Mucosa of rectum (tissue), 2 donors: ENCODE data around the gene GABBR2.

Experiments used
- H3K27ac ChIP-seq, 2 donors: one replicate each; pipeline ENCODE4 v1.7.0; 2013; ENCODE audit warnings: inconsistent platforms in 2 of 2, low read depth in 2 of 2, low read length in 2 of 2
- H3K27me3 ChIP-seq, 2 donors: one replicate each; pipeline ENCODE4 v1.7.0; 2013; ENCODE audit warnings: low read length in 2 of 2; ENCODE audit not compliant: control insufficient read depth in 2 of 2, insufficient read depth in 2 of 2
- H3K36me3 ChIP-seq, 2 donors: one replicate each; pipeline ENCODE4 v1.7.0; 2013; ENCODE audit warnings: low read length in 2 of 2; ENCODE audit not compliant: control insufficient read depth in 2 of 2, insufficient read depth in 2 of 2
- H3K4me1 ChIP-seq, 2 donors: one replicate each; pipeline ENCODE4 v1.7.0; 2013; ENCODE audit warnings: low read length in 2 of 2, mild to moderate bottlenecking in 1 of 2; ENCODE audit not compliant: control insufficient read depth in 2 of 2, insufficient read depth in 2 of 2
- H3K4me3 ChIP-seq, 2 donors: one replicate each; pipeline ENCODE4 v1.7.0; 2013; ENCODE audit warnings: low read length in 2 of 2
- H3K9ac ChIP-seq, 2 donors: one replicate each; pipeline ENCODE4 v1.7.0; 2013; ENCODE audit warnings: low read length in 2 of 2, low read depth in 1 of 2, mild to moderate bottlenecking in 1 of 2
- H3K9me3 ChIP-seq, 2 donors: one replicate each; pipeline ENCODE4 v1.7.0; 2013; ENCODE audit warnings: low read length in 2 of 2; ENCODE audit not compliant: control insufficient read depth in 2 of 2
- donor health status: healthy.
- donor health status: Normal muscosa, but diverticular disease.

Gene GABBR2

DNA sequence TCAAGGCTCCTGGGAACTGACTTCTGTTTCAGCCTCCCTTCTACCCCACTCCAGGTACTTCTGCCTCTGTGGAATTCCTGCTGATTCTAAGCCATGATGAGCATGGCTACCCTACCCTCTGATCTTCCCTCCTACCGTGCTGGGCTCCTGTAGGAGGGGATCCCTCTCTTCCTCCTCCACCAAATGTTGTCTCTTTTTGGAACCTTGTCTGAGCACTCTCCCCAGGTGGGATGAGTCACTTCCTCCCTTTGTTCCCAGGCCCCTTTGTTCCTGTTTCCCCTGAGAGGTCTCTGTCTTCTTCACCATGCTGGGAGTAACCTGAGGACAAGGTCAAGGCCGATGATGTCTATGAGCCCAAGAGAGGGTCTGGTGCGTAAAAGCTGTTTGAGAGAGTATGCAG lies 213.2 kb downstream of the GABBR2 start:
- H3K4me1 ChIP-seq, result no peaks in the 10 kb centered on the region
- H3K9me3 ChIP-seq, result no peaks in the 10 kb centered on the region
- H3K9ac ChIP-seq, result no peak overlapping the region

DNA sequence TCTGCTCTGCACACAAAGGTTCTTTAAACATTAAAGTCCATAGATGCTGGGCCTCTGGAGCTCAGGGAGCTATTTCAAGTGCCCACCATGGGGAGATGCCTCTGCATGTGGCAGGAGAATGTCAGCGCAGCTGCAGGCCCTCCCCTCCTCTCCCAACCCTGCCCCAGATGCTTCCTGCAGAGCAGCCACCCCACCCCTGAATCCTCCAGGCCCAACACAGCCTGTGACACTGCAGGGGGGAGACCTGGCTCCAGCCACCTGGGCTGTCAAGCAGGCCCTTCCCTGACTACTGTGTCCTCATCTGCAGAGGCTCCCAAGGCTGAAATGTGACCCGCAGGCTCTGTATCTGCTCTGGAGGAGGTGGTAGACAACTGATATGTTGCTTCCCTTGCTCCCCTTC lies 213.9 kb downstream of the GABBR2 start:
- H3K9me3 ChIP-seq, result no peaks in the 10 kb centered on the region
- H3K27me3 ChIP-seq, result no peaks in the 10 kb centered on the region
- H3K27ac ChIP-seq, result no peak overlapping the region
- no peak overlapping the region for H3K4me3 ChIP-seq
- no peaks in the 10 kb centered on the region for H3K4me1 ChIP-seq
- H3K9ac ChIP-seq, result no peak overlapping the region
- H3K36me3 ChIP-seq, result no peaks in the 10 kb centered on the region

More for the DNA sequence above, 213.2 kb downstream of the GABBR2 start:
- H3K27me3 ChIP-seq, result no peaks in the 10 kb centered on the region
- no peak overlapping the region for H3K27ac ChIP-seq
- no peaks in the 10 kb centered on the region for H3K36me3 ChIP-seq
- no peak overlapping the region for H3K4me3 ChIP-seq

DNA sequence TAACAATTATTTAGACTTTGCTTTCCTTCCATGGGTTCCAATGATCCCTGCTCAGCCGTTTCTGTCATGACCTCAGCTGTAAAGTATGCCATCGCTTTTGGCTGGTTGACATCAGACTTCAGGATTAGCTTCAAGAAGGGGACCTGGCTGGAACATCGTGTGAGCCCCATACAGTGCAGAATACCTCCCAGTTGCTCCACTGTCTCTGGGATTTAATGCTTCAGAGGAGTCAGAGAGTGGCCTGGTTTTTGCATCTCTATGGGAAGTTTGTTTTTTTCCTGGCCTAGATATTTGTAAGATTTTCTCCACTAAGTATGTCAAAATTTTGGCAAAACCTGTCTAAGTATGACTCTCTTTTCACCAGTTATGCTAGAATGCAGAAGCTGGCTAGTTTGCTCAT lies 216.9 kb downstream of the GABBR2 start:
- H3K27ac ChIP-seq, result no peak overlapping the region

DNA sequence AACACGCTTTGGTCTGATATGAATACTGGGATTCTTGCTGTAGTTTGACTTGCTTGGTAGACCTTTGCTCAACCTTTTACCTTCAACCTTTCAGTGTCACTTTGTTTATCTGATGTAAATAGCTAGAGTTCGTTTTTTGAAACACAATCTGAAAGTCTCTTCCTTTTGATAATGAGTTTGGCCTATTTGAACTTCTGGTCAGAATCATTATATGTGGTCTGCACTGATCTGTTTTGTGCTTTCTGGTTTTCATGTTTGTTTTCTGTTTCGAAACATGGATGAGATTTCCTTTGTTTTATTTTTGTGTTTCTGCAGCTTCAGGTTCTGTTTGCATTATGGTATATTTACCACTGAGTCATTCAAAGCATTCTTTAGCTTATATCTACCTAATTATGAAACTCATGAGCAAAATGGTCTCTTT lies 217.5 kb downstream of the GABBR2 start:
- no peak overlapping the region for H3K27ac ChIP-seq
- H3K4me3 ChIP-seq, result no peak overlapping the region
- no peaks in the 10 kb centered on the region for H3K36me3 ChIP-seq
- no peaks in the 10 kb centered on the region for H3K27me3 ChIP-seq
- no peaks in the 10 kb centered on the region for H3K4me1 ChIP-seq
- no peaks in the 10 kb centered on the region for H3K9me3 ChIP-seq
- no peak overlapping the region for H3K9ac ChIP-seq

More for the DNA sequence above, 216.9 kb downstream of the GABBR2 start:
- Histone ChIP-seq H3K27me3 (no peaks in the 10 kb centered on the region), H3K9me3 (no peaks in the 10 kb centered on the region), H3K36me3 (no peaks in the 10 kb centered on the region), H3K9ac (no peak overlapping the region), H3K4me1 (no peaks in the 10 kb centered on the region), H3K4me3 (no peak overlapping the region)

- Histone ChIP-seq H3K9me3 (no peaks in the 10 kb centered on the region), H3K4me1 (no peaks in the 10 kb centered on the region), H3K27me3 (no peaks in the 10 kb centered on the region), H3K27ac (no peak overlapping the region), H3K9ac (no peak overlapping the region), H3K36me3 (no peaks in the 10 kb centered on the region), H3K4me3 (no peak overlapping the region)
Measured at GRCh38 chr9:98488571-98489312, 220.0 kb downstream of the GABBR2 start.

DNA sequence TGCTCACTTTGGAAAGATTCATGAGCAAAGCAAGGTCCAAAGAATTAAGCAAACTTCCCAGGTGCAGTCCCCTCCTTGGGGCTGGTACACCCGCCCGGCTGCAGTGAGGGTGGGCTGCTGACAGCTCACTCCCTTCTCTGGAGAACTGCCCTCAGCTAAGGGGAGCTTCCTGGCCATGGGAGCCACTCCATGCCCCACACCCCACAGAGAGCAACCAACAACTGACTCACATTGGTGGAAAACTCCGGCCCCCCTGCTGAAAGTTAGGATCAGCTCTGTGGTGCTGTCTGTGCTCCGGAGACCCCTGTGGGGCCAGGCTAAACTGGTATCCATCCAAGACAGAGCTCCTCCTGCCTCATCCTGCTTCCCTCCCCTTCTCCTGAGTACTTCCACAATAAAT lies 223.0 kb downstream of the GABBR2 start:
- H3K27ac ChIP-seq, result no peak overlapping the region
- no peaks in the 10 kb centered on the region for H3K27me3 ChIP-seq
- H3K9me3 ChIP-seq, result no peaks in the 10 kb centered on the region
- no peaks in the 10 kb centered on the region for H3K36me3 ChIP-seq
- H3K4me3 ChIP-seq, result no peak overlapping the region
- no peaks in the 10 kb centered on the region for H3K4me1 ChIP-seq
- H3K9ac ChIP-seq, result no peak overlapping the region

DNA sequence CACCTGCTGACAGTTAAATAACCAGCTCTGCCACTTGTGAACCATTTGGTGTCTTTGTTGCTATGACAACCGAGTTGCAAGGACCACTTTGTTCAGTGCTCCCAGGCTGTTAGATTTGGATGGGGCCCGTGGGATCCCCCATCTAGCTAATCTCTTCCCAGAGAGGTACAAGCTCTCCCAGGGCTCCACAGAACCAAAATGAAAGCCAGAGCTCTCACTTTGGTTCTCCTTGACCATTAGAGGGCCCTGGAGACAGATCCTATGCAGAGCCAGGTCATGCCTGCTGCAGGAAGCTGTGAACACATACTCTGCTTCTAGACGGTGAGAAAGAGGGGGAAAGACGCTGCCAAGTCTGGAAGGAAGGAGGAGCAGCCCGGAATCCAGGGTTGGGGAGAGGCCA lies 224.6 kb downstream of the GABBR2 start:
- H3K4me1 ChIP-seq, result no peaks in the 10 kb centered on the region
- H3K27ac ChIP-seq, result no peak overlapping the region
- H3K36me3 ChIP-seq, result no peaks in the 10 kb centered on the region
- no peaks in the 10 kb centered on the region for H3K27me3 ChIP-seq
- H3K9me3 ChIP-seq, result no peaks in the 10 kb centered on the region
- H3K9ac ChIP-seq, result no peak overlapping the region
- no peak overlapping the region for H3K4me3 ChIP-seq

DNA sequence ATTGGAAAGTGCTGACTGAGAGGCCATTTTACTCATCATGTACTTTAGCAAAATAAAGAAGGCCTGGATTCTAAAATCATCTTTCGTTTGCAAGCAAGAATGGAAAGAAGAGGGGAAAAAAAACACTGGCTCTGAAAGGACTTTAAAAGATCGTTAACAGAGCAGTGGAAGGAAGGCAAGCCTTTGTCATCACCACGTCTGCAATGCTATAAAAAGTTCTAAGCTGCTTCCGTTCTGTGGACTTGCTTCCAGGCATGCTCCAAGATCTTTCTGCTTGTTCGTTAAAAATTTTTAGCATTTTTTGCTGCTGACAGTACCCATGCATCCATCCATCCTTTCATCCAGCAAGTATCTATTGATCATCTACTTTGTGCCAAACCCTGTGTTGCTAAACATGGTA lies 226.5 kb downstream of the GABBR2 start:
- Histone ChIP-seq H3K9ac (no peak overlapping the region), H3K36me3 (no peaks in the 10 kb centered on the region), H3K27ac (no peak overlapping the region), H3K4me3 (no peak overlapping the region), H3K27me3 (no peaks in the 10 kb centered on the region), H3K4me1 (no peaks in the 10 kb centered on the region), H3K9me3 (no peaks in the 10 kb centered on the region)

DNA sequence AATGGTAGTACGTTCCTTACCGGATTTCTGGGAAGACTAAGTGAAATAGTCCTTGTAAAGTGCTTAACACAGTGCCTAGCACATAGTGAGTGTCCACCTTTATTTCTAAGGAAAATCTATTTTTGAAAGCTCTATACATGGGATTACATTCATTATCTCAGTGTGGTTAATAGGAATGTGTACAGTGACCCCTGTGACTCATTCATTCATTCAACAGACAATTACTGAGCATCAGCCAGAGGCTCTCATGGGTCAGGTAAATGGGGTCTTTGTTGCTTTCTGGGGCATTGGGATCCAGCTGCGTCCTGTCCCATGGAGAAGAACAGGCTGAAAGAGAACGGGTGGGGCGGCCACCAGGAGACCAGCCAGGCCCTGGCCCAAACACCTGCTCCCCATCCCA lies 227.1 kb downstream of the GABBR2 start:
- no peak overlapping the region for H3K4me3 ChIP-seq
- no peaks in the 10 kb centered on the region for H3K36me3 ChIP-seq
- H3K9me3 ChIP-seq, result no peaks in the 10 kb centered on the region
- H3K27ac ChIP-seq, result no peak overlapping the region
- H3K9ac ChIP-seq, result no peak overlapping the region
- no peaks in the 10 kb centered on the region for H3K27me3 ChIP-seq
- H3K4me1 ChIP-seq, result no peaks in the 10 kb centered on the region

DNA sequence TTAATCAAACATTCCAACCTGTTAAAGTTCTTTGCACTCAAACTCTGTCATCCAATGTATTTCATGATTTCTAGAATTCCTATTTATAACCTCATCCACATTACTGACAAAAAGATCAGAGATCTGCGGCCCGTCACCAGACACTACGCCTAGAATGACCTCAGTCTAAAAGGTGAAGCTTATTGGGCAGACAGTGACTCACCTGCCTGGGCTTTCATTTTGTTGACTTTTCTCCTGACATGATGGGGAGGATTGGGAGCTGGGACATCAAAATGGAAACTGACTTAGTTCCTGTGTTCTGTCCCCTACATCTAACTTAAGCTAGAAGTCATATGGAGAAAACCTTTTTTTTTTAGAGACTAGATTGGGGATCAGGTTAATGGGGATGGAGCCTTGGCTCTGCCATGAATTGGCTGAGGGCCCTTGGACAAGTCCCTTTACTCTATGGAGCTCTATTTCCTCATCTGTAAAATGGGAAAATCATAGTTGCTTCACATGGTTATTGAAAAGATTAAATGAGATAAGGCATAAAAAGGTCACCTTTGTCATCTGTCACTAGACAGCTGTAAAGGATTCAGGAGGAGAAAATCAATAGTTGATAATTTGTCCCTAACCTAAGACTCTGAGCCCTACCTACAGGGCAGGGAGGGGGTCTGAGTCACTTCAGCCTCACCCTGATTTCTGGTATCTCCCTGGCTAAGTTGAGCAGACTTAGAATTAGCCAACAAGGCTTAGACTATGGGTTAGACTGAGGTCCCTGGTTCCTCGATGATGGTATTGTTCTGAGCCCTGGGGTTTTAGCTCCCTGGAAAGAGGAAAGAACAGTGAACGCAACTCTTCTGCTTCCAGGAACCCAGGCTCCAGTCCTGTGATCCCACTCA lies 228.5 kb downstream of the GABBR2 start:
- no peaks in the 10 kb centered on the region for H3K4me1 ChIP-seq
- no peak overlapping the region for H3K27ac ChIP-seq
- no peaks in the 10 kb centered on the region for H3K27me3 ChIP-seq
- H3K9me3 ChIP-seq, result no peaks in the 10 kb centered on the region
- H3K9ac ChIP-seq, result no peak overlapping the region
- H3K4me3 ChIP-seq, result no peak overlapping the region
- no peaks in the 10 kb centered on the region for H3K36me3 ChIP-seq
